Esophagus muscularis mucosa (tissue), 4 donors: ENCODE measurements around the gene C17orf114. TPM values are rescaled to one million over a fixed set of nuclear protein-coding genes. Genes with fewer than 3 reads are reported as not detected.

Experiments used
- DNase-seq: peaks from one replicate; pipeline ENCODE4 v3.0.0-alpha.2; 2017; ENCODE audit errors: extremely low spot score
- H3K27ac ChIP-seq, 4 donors: fragments of 200-600 bp; sonication (generic); replicated peaks in 1 of 4; 1 replicate in 3 of 4; 2 replicates in 1 of 4; pipeline ENCODE4 v1.5.1; 2016 to 2019; ENCODE audit warnings: mild to moderate bottlenecking in 1 of 4
- H3K27me3 ChIP-seq, 4 donors: fragments of 200-600 bp; sonication (generic); one replicate each; pipeline versions ENCODE4 v1.5.1 to v1.6.0; 2016 to 2019
- H3K36me3 ChIP-seq, 4 donors: fragments of 200-600 bp; sonication (generic); one replicate each; pipeline ENCODE4 v1.5.1; 2016 to 2019
- H3K4me1 ChIP-seq, 4 donors: fragments of 200-600 bp; sonication (generic); one replicate each; pipeline ENCODE4 v1.5.1; 2016 to 2019
- H3K4me3 ChIP-seq, 4 donors: fragments of 200-600 bp; sonication (generic); 1 replicate in 2 of 4; 2 replicates in 2 of 4; pipeline ENCODE4 v1.5.1; 2016 to 2019; ENCODE audit warnings: mild to moderate bottlenecking in 4 of 4, moderate library complexity in 1 of 4
- H3K9me3 ChIP-seq, 4 donors: fragments of 200-600 bp; sonication (generic); 1 replicate in 3 of 4; 2 replicates in 1 of 4; pipeline ENCODE4 v1.5.1; 2016 to 2019
- CTCF ChIP-seq, 3 experiments: fragments of 200-600 bp in 2 of 3; fragments of 450-650 bp in 1 of 3; sonication (generic) in 2 of 3; IDR thresholded peaks; one replicate each; pipeline ENCODE4 v1.5.1; 2017 to 2019; ENCODE audit warnings: antibody characterized with exemption in 3 of 3, mild to moderate bottlenecking in 2 of 3, moderate library complexity in 1 of 3
- EP300 ChIP-seq: sonication (generic); formaldehyde crosslinking; IDR thresholded peaks from one replicate; pipeline ENCODE4 v1.6.1; 2017; ENCODE audit warnings: antibody characterized with exemption
- POLR2A ChIP-seq: fragments of 450-650 bp; IDR thresholded peaks from one replicate; pipeline ENCODE4 v1.6.1; 2017; ENCODE audit warnings: antibody characterized with exemption, moderate library complexity, mild to moderate bottlenecking, low read depth
- POLR2AphosphoS5 ChIP-seq, 2 donors: sonication (generic); formaldehyde crosslinking; IDR thresholded peaks; one replicate each; pipeline ENCODE4 v1.6.1; 2017; ENCODE audit warnings: antibody characterized with exemption in 2 of 2
- WGBS: methylation state at CpG from one replicate; pipeline ENCODE4 v1.1.5; 2018; 5-methylcytosine and 5-hydroxymethylcytosine counted together
- intact Hi-C: fragments of 100-400 bp; cut with DNase I; formaldehyde crosslinking; loops from one replicate; pipeline ENCODE4 v1.15.1; 2023
- total RNA-seq, 4 donors: library from RNA; depleted of rRNA; stranded (reverse); fragments of >200 nt; gene quantifications; one replicate each; pipeline versions ENCODE4 v1.1.0 to v1.2.1, GENCODE V29; 2016

Gene C17orf114

GRCh38 chr17:4759776-4760236 lies 42.3 kb downstream of the C17orf114 start:
- H3K36me3 ChIP-seq, result no peaks in the 10 kb centered on the region
- H3K27ac ChIP-seq, result no peak overlapping the region
- TF ChIP-seq CTCF (IDR thresholded peaks at IDR 0.05) (no peak), POLR2A (no peak), POLR2AphosphoS5 (IDR thresholded peaks at IDR 0.05) (no peak), EP300 (no peak)
- WGBS, result 75% methylated on average over 10 of the region's 10 CpGs
- peaks cover 0 to 28% (median 3%) of the 10 kb centered on the region in 4 donors for H3K27me3 ChIP-seq
- H3K9me3 ChIP-seq, result no peaks in the 10 kb centered on the region
- intact Hi-C loops, result no loop called here
- no peaks in the 10 kb centered on the region for H3K4me1 ChIP-seq
- DNase-seq, result no peak
- H3K4me3 ChIP-seq, result no peak overlapping the region

GRCh38 chr17:4753392-4753791 lies 48.7 kb downstream of the C17orf114 start:
- DNase-seq, result no peak
- Histone ChIP-seq H3K27ac (no peak overlapping the region), H3K27me3 (peaks cover 0 to 69% (median 3%) of the 10 kb centered on the region in 4 donors), H3K36me3 (no peaks in the 10 kb centered on the region), H3K9me3 (no peaks in the 10 kb centered on the region), H3K4me1 (no peaks in the 10 kb centered on the region), H3K4me3 (no peak overlapping the region)
- WGBS, result 81% methylated on average over 1 of the region's 1 CpG
- intact Hi-C loops, result no loop called here
- TF ChIP-seq POLR2A (no peak), EP300 (no peak)

GRCh38 chr17:4751932-4752331 lies 50.2 kb downstream of the C17orf114 start:
- Histone ChIP-seq H3K4me3 (no peak overlapping the region), H3K27ac (no peak overlapping the region), H3K27me3 (peaks cover 0 to 71% (median 3%) of the 10 kb centered on the region in 4 donors), H3K4me1 (no peaks in the 10 kb centered on the region), H3K9me3 (no peaks in the 10 kb centered on the region), H3K36me3 (no peaks in the 10 kb centered on the region)
- DNase-seq, result no peak
- intact Hi-C loops, result no loop called here
- no peak for TF ChIP-seq EP300
- no peak for TF ChIP-seq POLR2A
- no peak for TF ChIP-seq CTCF (IDR thresholded peaks at IDR 0.05)
- no peak for TF ChIP-seq POLR2AphosphoS5 (IDR thresholded peaks at IDR 0.05)
- 64% methylated on average over 5 of the region's 5 CpGs for WGBS

Other genes with a start within 250 kb of the C17orf114 start
- gene MYBBP1A, start 246.9 kb downstream of the C17orf114 start, total RNA-seq, result 10 to 100 TPM; 31.6 to 45.4 (median 36.1) TPM
- not detected for gene GGT6, start 241.8 kb downstream of the C17orf114 start, total RNA-seq
- 1 to 10 TPM; 3.0 to 7.2 (median 4.7) TPM for gene SMTNL2, start 217.8 kb downstream of the C17orf114 start, total RNA-seq
- not detected for gene ALOX15, start 160.7 kb downstream of the C17orf114 start, total RNA-seq
- gene PELP1, start 98.2 kb downstream of the C17orf114 start, total RNA-seq, result 10 to 100 TPM; 17.0 to 35.0 (median 24.0) TPM
- 10 to 100 TPM; 25.4 to 41.4 (median 31.4) TPM for gene ARRB2, start 91.7 kb downstream of the C17orf114 start, total RNA-seq
- gene MED11, start 70.9 kb downstream of the C17orf114 start, total RNA-seq, result 10 to 100 TPM; 23.3 to 36.4 (median 26.6) TPM
- gene ZMYND15, start 62.5 kb downstream of the C17orf114 start, total RNA-seq, result under 1 TPM in 3 of 4 donors, not detected in 1; 0.23 to 0.50 (median 0.42) TPM
- gene CXCL16, start 62.4 kb downstream of the C17orf114 start, total RNA-seq, result 10 to 100 TPM in 2 of 4 donors, 1 to 10 TPM in 2; 5.8 to 21.7 (median 9.4) TPM
- not detected for gene TM4SF5, start 30.4 kb downstream of the C17orf114 start, total RNA-seq
- gene VMO1, start 16.0 kb downstream of the C17orf114 start, total RNA-seq, result 1 to 10 TPM in 3 of 4 donors, under 1 TPM in 1; 0.86 to 3.3 (median 2.6) TPM
- not detected for gene GLTPD2, start 13.4 kb downstream of the C17orf114 start, total RNA-seq
- gene PSMB6, start 6.2 kb downstream of the C17orf114 start, total RNA-seq, result 100 to 1,000 TPM; 162 to 205 (median 190) TPM
- gene PLD2, start 4.8 kb upstream of the C17orf114 start, total RNA-seq, result 10 to 100 TPM in 3 of 4 donors, 1 to 10 TPM in 1; 9.6 to 15.2 (median 12.0) TPM
- gene MINK1, start 31.0 kb upstream of the C17orf114 start, total RNA-seq, result 10 to 100 TPM; 28.8 to 55.2 (median 38.8) TPM
- gene C17orf107, start 97.2 kb upstream of the C17orf114 start, total RNA-seq, result 1 to 10 TPM in 2 of 4 donors, under 1 TPM in 2; 0.32 to 1.5 (median 0.88) TPM
- gene CHRNE, start 100.8 kb upstream of the C17orf114 start, total RNA-seq, result 1 to 10 TPM in 1 of 4 donors, under 1 TPM in 2, not detected in 1; 0.13 to 1.2 (median 0.63) TPM
- under 1 TPM in 1 of 4 donors, not detected in 3; 0.33 TPM for gene GP1BA, start 129.9 kb upstream of the C17orf114 start, total RNA-seq
- gene SLC25A11, start 137.7 kb upstream of the C17orf114 start, total RNA-seq, result 10 to 100 TPM; 38.8 to 73.4 (median 55.5) TPM
- gene RNF167, start 137.9 kb upstream of the C17orf114 start, total RNA-seq, result 10 to 100 TPM; 59.8 to 96.3 (median 69.5) TPM
- gene PFN1, start 146.2 kb upstream of the C17orf114 start, total RNA-seq, result 1,000 to 10,000 TPM; 1,019 to 1,635 (median 1,341) TPM
- 1 to 10 TPM; 1.2 to 7.2 (median 2.1) TPM for gene ENO3, start 148.8 kb upstream of the C17orf114 start, total RNA-seq
- 10 to 100 TPM; 45.5 to 74.7 (median 63.6) TPM for gene SPAG7, start 165.5 kb upstream of the C17orf114 start, total RNA-seq
- gene CAMTA2, start 185.3 kb upstream of the C17orf114 start, total RNA-seq, result 10 to 100 TPM; 24.0 to 48.2 (median 28.4) TPM
- gene INCA1, start 195.2 kb upstream of the C17orf114 start, total RNA-seq, result 1 to 10 TPM; 1.3 to 4.6 (median 3.0) TPM
- gene KIF1C, start 195.6 kb upstream of the C17orf114 start, total RNA-seq, result 100 to 1,000 TPM; 157 to 251 (median 187) TPM
- gene SLC52A1, start 233.1 kb upstream of the C17orf114 start, total RNA-seq, result not detected